H1 (cell line): ENCODE data around the gene EPHA2. TPM values are rescaled to one million over a fixed set of nuclear protein-coding genes. Genes with fewer than 3 reads are reported as not detected.

Source experiments
- CTCF ChIA-PET: fragments of 300-600 bp; sonication (Branson Sonifier 250); formaldehyde crosslinking; loops from one replicate; lab custom pipeline; 2021; ENCODE audit not compliant: partially characterized antibody; lab: Charles Lee
- POLR2A ChIA-PET: fragments of 300-600 bp; sonication (Branson Sonifier 250); formaldehyde crosslinking; loops from one replicate; lab custom pipeline; 2021; ENCODE audit warnings: inconsistent platforms; ENCODE audit not compliant: partially characterized antibody; lab: Charles Lee
- DNase-seq, 2 experiments: peaks; one replicate each; pipeline versions ENCODE4 v3.0.0 to v3.0.0-alpha.2; 2010 to 2022; ENCODE audit warnings: low spot score in 2 of 2, low read depth in 1 of 2, mixed read lengths in 1 of 2
- FAIRE-seq: peaks from 2 replicates; lab custom pipeline; 2011; peaks lifted over from hg19 to GRCh38; lab: Jason Lieb, UNC
- H2AFZ ChIP-seq: 2 replicates; pipeline ENCODE4 v1.8.1; 2012; ENCODE audit warnings: low read length, inconsistent platforms
- H2AK5ac ChIP-seq: 2 replicates; pipeline ENCODE4 v1.6.1; 2013; ENCODE audit warnings: low read depth, low read length
- H2BK120ac ChIP-seq: replicated peaks from 2 replicates; pipeline ENCODE3; 2013; ENCODE audit warnings: low read depth, low read length, inconsistent platforms
- H2BK12ac ChIP-seq: 2 replicates; pipeline ENCODE4 v1.6.1; 2013; ENCODE audit warnings: low read depth, low read length
- H2BK15ac ChIP-seq: 2 replicates; pipeline ENCODE4 v1.6.1; 2013; ENCODE audit warnings: low read length
- H2BK20ac ChIP-seq: 2 replicates; pipeline ENCODE4 v1.6.1; 2013; ENCODE audit warnings: low read length
- H2BK5ac ChIP-seq: 2 replicates; pipeline ENCODE4 v1.6.1; 2013; ENCODE audit warnings: low read depth, low read length
- H3K14ac ChIP-seq: 2 replicates; pipeline ENCODE4 v1.6.1; 2013; ENCODE audit warnings: inconsistent platforms; ENCODE audit not compliant: insufficient read length
- H3K18ac ChIP-seq: 2 replicates; pipeline ENCODE4 v1.6.1; 2013; ENCODE audit warnings: low read length; ENCODE audit errors: extremely low read depth
- H3K23ac ChIP-seq: 2 replicates; pipeline ENCODE4 v1.6.1; 2013; ENCODE audit warnings: inconsistent platforms; ENCODE audit not compliant: insufficient read length
- H3K23me2 ChIP-seq: 2 replicates; pipeline ENCODE4 v1.6.1; 2013; ENCODE audit warnings: low read depth, low read length
- H3K27ac ChIP-seq: 2 replicates; pipeline ENCODE4 v1.6.1; 2011; ENCODE audit warnings: low read depth, low read length, inconsistent platforms
- H3K27me3 ChIP-seq, 4 experiments: replicated peaks in 1 of 4; 1 replicate in 1 of 4; 2 replicates in 3 of 4; pipeline versions ENCODE4 v1.6.1 to v1.8.1; 2011 to 2013; ENCODE audit warnings: low read length in 3 of 4, mild to moderate bottlenecking in 3 of 4, inconsistent platforms in 2 of 4, mixed read lengths in 2 of 4, moderate library complexity in 1 of 4; ENCODE audit not compliant: control insufficient read depth in 3 of 4, insufficient read depth in 3 of 4; ENCODE audit errors: extremely low read depth in 1 of 4
- H3K36me3 ChIP-seq, 4 experiments: 2 replicates each; pipeline versions ENCODE4 v1.6.1 to v1.8.1; 2011 to 2013; ENCODE audit warnings: mild to moderate bottlenecking in 4 of 4, low read length in 3 of 4, moderate library complexity in 2 of 4, control low read depth in 1 of 4, inconsistent platforms in 1 of 4; ENCODE audit not compliant: insufficient read depth in 4 of 4, control insufficient read depth in 2 of 4
- H3K4ac ChIP-seq: replicated peaks from 2 replicates; pipeline ENCODE3; 2013; ENCODE audit warnings: low read length, low read depth, mixed read lengths, inconsistent platforms; ENCODE audit not compliant: insufficient read length
- H3K4me1 ChIP-seq, 4 experiments: replicated peaks in 1 of 4; 1 replicate in 1 of 4; 2 replicates in 3 of 4; pipeline versions ENCODE4 v1.6.1 to v1.8.1; 2011 to 2013; ENCODE audit warnings: low read length in 3 of 4, inconsistent platforms in 2 of 4, mixed read lengths in 1 of 4; ENCODE audit not compliant: insufficient read depth in 4 of 4, control insufficient read depth in 3 of 4
- H3K4me2 ChIP-seq, 2 experiments: 2 replicates each; pipeline versions ENCODE4 v1.6.1 to v1.8.1; 2011 to 2013; ENCODE audit warnings: low read depth in 2 of 2, low read length in 2 of 2, control low read depth in 1 of 2, inconsistent platforms in 1 of 2, mild to moderate bottlenecking in 1 of 2; ENCODE audit not compliant: insufficient read depth in 1 of 2
- H3K4me3 ChIP-seq, 4 experiments: fragments of 200-600, 300-600 bp in 1 of 4; sonication (generic), shearing (Covaris generic), sonication (Bioruptor Twin) in 1 of 4; 2 replicates each; pipeline versions ENCODE4 v1.5.1 to v1.8.1; 2011 to 2016; ENCODE audit warnings: low read length in 4 of 4, low read depth in 3 of 4, control low read depth in 2 of 4, inconsistent platforms in 2 of 4, mild to moderate bottlenecking in 2 of 4, mixed read lengths in 1 of 4, moderate library complexity in 1 of 4; ENCODE audit not compliant: insufficient read depth in 2 of 4; ENCODE audit errors: extremely low read depth in 1 of 4
- H3K56ac ChIP-seq: replicated peaks from 2 replicates; pipeline ENCODE3; 2013; ENCODE audit warnings: low read depth, mild to moderate bottlenecking, mixed read lengths, low read length, inconsistent platforms; ENCODE audit not compliant: insufficient read length
- H3K79me1 ChIP-seq: 2 replicates; pipeline ENCODE4 v1.6.1; 2013; ENCODE audit warnings: low read depth, low read length, control low read depth
- H3K79me2 ChIP-seq, 2 experiments: 2 replicates each; pipeline versions ENCODE4 v1.6.1 to v1.8.1; 2012 to 2013; ENCODE audit warnings: low read length in 2 of 2, mild to moderate bottlenecking in 2 of 2, inconsistent platforms in 1 of 2; ENCODE audit not compliant: insufficient read depth in 2 of 2, control insufficient read depth in 1 of 2
- H3K9ac ChIP-seq, 4 experiments: replicated peaks in 1 of 4; 1 replicate in 1 of 4; 2 replicates in 3 of 4; pipeline versions ENCODE4 v1.6.1 to v1.8.1; 2011 to 2013; ENCODE audit warnings: low read depth in 3 of 4, low read length in 3 of 4, control low read depth in 2 of 4, mild to moderate bottlenecking in 2 of 4, moderate library complexity in 2 of 4, inconsistent platforms in 1 of 4; ENCODE audit errors: extremely low read depth in 1 of 4
- H3K9me3 ChIP-seq, 2 experiments: 2 replicates each; pipeline versions ENCODE4 v1.6.1 to v1.8.1; 2012 to 2013; ENCODE audit warnings: mild to moderate bottlenecking in 2 of 2, moderate library complexity in 2 of 2, control low read depth in 1 of 2, inconsistent platforms in 1 of 2, low read depth in 1 of 2, low read length in 1 of 2, mixed read lengths in 1 of 2; ENCODE audit not compliant: insufficient read depth in 2 of 2
- H4K20me1 ChIP-seq, 2 experiments: replicated peaks in 1 of 2; 2 replicates each; pipeline versions ENCODE3 to v1.8.1; 2011 to 2013; ENCODE audit warnings: inconsistent platforms in 2 of 2, low read length in 2 of 2, mild to moderate bottlenecking in 1 of 2; ENCODE audit not compliant: insufficient read depth in 2 of 2, control insufficient read depth in 1 of 2
- H4K5ac ChIP-seq: 2 replicates; pipeline ENCODE4 v1.6.1; 2013; ENCODE audit warnings: low read length, low read depth, mixed read lengths, inconsistent platforms; ENCODE audit not compliant: insufficient read length
- H4K8ac ChIP-seq: 2 replicates; pipeline ENCODE4 v1.8.0; 2013; ENCODE audit warnings: mild to moderate bottlenecking, moderate library complexity, low read length, inconsistent platforms; ENCODE audit not compliant: insufficient read depth; ENCODE audit errors: extremely low read depth
- H4K91ac ChIP-seq: replicated peaks from 2 replicates; pipeline ENCODE3; 2013; ENCODE audit warnings: low read length, mixed read lengths, inconsistent platforms; ENCODE audit not compliant: insufficient read length
- CREB1 ChIP-seq: IDR thresholded peaks from 2 replicates; pipeline ENCODE4 v1.6.1; 2012; ENCODE audit warnings: inconsistent platforms
- CTBP2 ChIP-seq: IDR thresholded peaks from 2 replicates; pipeline ENCODE4 v1.7.0; 2011; ENCODE audit warnings: borderline replicate concordance, mild to moderate bottlenecking, moderate library complexity, mixed read lengths, low read length; ENCODE audit not compliant: insufficient read depth, insufficient read length
- CTCF ChIP-seq, 3 experiments: IDR thresholded peaks; 1 replicate in 2 of 3; 2 replicates in 1 of 3; pipeline versions ENCODE4 v1.5.1 to v1.6.1; 2011; ENCODE audit warnings: low read length in 3 of 3, mild to moderate bottlenecking in 3 of 3, inconsistent platforms in 2 of 3, low read depth in 1 of 3, moderate library complexity in 1 of 3; ENCODE audit not compliant: insufficient read depth in 1 of 3; ENCODE audit errors: control extremely low read depth in 1 of 3
- EP300 ChIP-seq, 2 experiments: IDR thresholded peaks; 1 replicate in 1 of 2; 2 replicates in 1 of 2; pipeline ENCODE4 v1.6.1; 2011 to 2012; ENCODE audit warnings: low read depth in 2 of 2, low read length in 2 of 2, mild to moderate bottlenecking in 2 of 2, borderline replicate concordance in 1 of 2, inconsistent platforms in 1 of 2, moderate library complexity in 1 of 2
- EZH2 ChIP-seq: fragments of 200-600 bp; sonication (generic); IDR thresholded peaks from 2 replicates; pipeline ENCODE4 v1.7.1; 2012; ENCODE audit warnings: low read depth, mild to moderate bottlenecking, moderate library complexity, low read length, inconsistent platforms; ENCODE audit not compliant: severe bottlenecking
- FOSL1 ChIP-seq: IDR thresholded peaks from 2 replicates; pipeline ENCODE4 v1.6.1; 2011; ENCODE audit warnings: mild to moderate bottlenecking, low read depth, low read length, moderate library complexity; ENCODE audit not compliant: insufficient read depth
- KDM1A ChIP-seq: fragments of 200-600, 300-600 bp; sonication (generic); IDR thresholded peaks from 2 replicates; pipeline ENCODE4 v1.7.1; 2016; ENCODE audit warnings: mild to moderate bottlenecking, low read length, borderline replicate concordance
- MAFK ChIP-seq: IDR thresholded peaks from 2 replicates; pipeline ENCODE4 v1.6.1; 2012; ENCODE audit warnings: low read depth, mild to moderate bottlenecking, improper control_type of control experiment, low read length
- POLR2AphosphoS5 ChIP-seq: IDR thresholded peaks from 2 replicates; pipeline ENCODE4 v1.6.1; 2011; ENCODE audit warnings: low read depth, low read length
- SIRT6 ChIP-seq: IDR thresholded peaks from one replicate; pipeline ENCODE4 v1.7.1; 2012; ENCODE audit warnings: low read length, inconsistent platforms
- SP1 ChIP-seq: IDR thresholded peaks from 2 replicates; pipeline ENCODE4 v1.6.1; 2011; ENCODE audit warnings: low read depth, low read length
- WGBS, 2 experiments: shearing (Covaris generic) in 1 of 2; methylation state at CpG; one replicate each; pipeline versions ENCODE4 v1.1.6 to v1.1.7; 2013 to 2015; ENCODE audit warnings: low lambda C conversion rate in 2 of 2, mixed read lengths in 2 of 2, inconsistent platforms in 1 of 2, low coverage in 1 of 2, missing lambda C conversion rate in 1 of 2; ENCODE audit not compliant: insufficient replicate concordance in 2 of 2, insufficient coverage in 1 of 2, insufficient read length in 1 of 2; ENCODE audit errors: extremely low coverage in 1 of 2, missing lambda C conversion rate in 1 of 2; 5-methylcytosine and 5-hydroxymethylcytosine counted together
- polyA plus RNA-seq, 7 experiments: library from polyadenylated mRNA; depleted of rRNA in 3 of 7; stranded (reverse) in 5 of 7; unstranded in 2 of 7; fragments of >200 nt in 5 of 7; fragments of 200-250 nt in 2 of 7; gene quantifications; 1 replicate in 5 of 7; 2 replicates in 1 of 7; 4 replicates in 1 of 7; pipeline versions ENCODE4 v1.2.1 to v1.2.3, GENCODE V29; 2011 to 2013; ENCODE audit warnings: missing spikeins in 2 of 7, mixed read lengths in 2 of 7
- total RNA-seq: library from RNA; stranded (reverse); fragmentation: NEBNext Ultra II Directional; extraction: Animal tissue kit (Norgen Biotek cat#: 25700); gene quantifications from 2 replicates; pipeline ENCODE4 v1.2.1, GENCODE V29; 2021

EPHA2 gene
- total and polyA plus RNA-seq, 2 of the 8 experiments (the other 6 are each of a cell fraction or from before 2014, with no cell fraction given): 26.8 to 33.6 TPM

GRCh38 chr1:16117369-16117768 lies 38.5 kb downstream of the EPHA2 start:
- no peaks in the 10 kb centered on the region for H4K20me1 ChIP-seq
- H2AK5ac ChIP-seq: no peak overlapping the region; the same call in 1 of the 2 replicates
- no peaks in the 10 kb centered on the region for H3K79me1 ChIP-seq
- H2BK20ac ChIP-seq: 0 out of 2 replicates have a peak overlapping the region, but pooled peaks have one; percentile 80
- no peaks in the 10 kb centered on the region for H3K9me3 ChIP-seq
- H3K27me3 ChIP-seq: no peaks in the 10 kb centered on the region
- no peak overlapping the region for H3K14ac ChIP-seq
- FAIRE-seq (no peak), DNase-seq (no peak)
- no peak overlapping the region for H2BK5ac ChIP-seq
- H2BK12ac ChIP-seq: peak overlapping the region; percentile 77
- ChIA-PET CTCF (interaction anchor here (0.7 to 31.3 kb wide), 14 partner anchors 8 to 644 kb away, joined by 3 to 522 read pairs (median 6); partner anchors contain the start of genes EPHA2 and FAM131C), POLR2A (interaction anchor here (1.0 to 7.3 kb wide), 4 partner anchors 8 to 50 kb away, joined by 3 to 51 read pairs (median 6); no protein-coding TSS in a partner anchor)
- no peak overlapping the region; the same call in none of the 2 replicates for H3K18ac ChIP-seq
- no peak overlapping the region for H2AFZ ChIP-seq
- H3K79me2 ChIP-seq: no peaks in the 10 kb centered on the region
- H2BK120ac ChIP-seq: no peak overlapping the region
- H3K56ac ChIP-seq: no peak overlapping the region
- H4K91ac ChIP-seq: no peak overlapping the region
- no peak overlapping the region for H4K8ac ChIP-seq
- H3K4me1 ChIP-seq: peaks cover 20 to 46% (median 35%) of the 10 kb centered on the region in 4 experiments
- H3K4ac ChIP-seq: no peak overlapping the region
- no peak overlapping the region for H2BK15ac ChIP-seq
- H3K4me3 ChIP-seq: no peak overlapping the region
- H3K36me3 ChIP-seq: no peaks in the 10 kb centered on the region
- no peak overlapping the region for H3K23ac ChIP-seq
- H3K4me2 ChIP-seq: no peak overlapping the region
- 93% methylated on average over 5 of the region's 6 CpGs; no CpG with 5 or more reads in 1 of the 2 experiments for WGBS, 2 experiments
- no peak overlapping the region for H3K27ac ChIP-seq
- no peak overlapping the region for H3K9ac ChIP-seq
- H4K5ac ChIP-seq: no peak overlapping the region
- no peaks in the 10 kb centered on the region for H3K23me2 ChIP-seq
- TF ChIP-seq SIRT6: no peak
- no peak for TF ChIP-seq MAFK
- no peak for TF ChIP-seq KDM1A
- no peak for TF ChIP-seq POLR2AphosphoS5
- TF ChIP-seq EZH2: no peak
- no peak for TF ChIP-seq EP300 (IDR thresholded peaks at IDR 0.05; ENCODE audit: borderline replicate concordance in 1 of 2, low read depth in 2 of 2, low read length in 2 of 2)
- no peak for TF ChIP-seq SP1
- TF ChIP-seq FOSL1: no peak
- TF ChIP-seq CTBP2: no peak
- TF ChIP-seq CTCF (IDR thresholded peaks at IDR 0.05; ENCODE audit: control extremely low read depth in 1 of 3, insufficient read depth in 1 of 3, low read depth in 1 of 3, low read length in 3 of 3): no peak
- no peak for TF ChIP-seq CREB1
